Kasumi-1 (cell line): Measurements from ENCODE around the gene SPOP.
"Not testable (repeated sequence)": the region's sequence is repeated elsewhere in the genome, so short reads cannot be mapped to it uniquely, and the experiment has no call there.

ENCODE experiments used
- DNase-seq, 2 experiments: peaks; one replicate each; lab custom pipeline; 2025; lab: John Stamatoyannopoulos, UW

The SPOP gene

DNA sequence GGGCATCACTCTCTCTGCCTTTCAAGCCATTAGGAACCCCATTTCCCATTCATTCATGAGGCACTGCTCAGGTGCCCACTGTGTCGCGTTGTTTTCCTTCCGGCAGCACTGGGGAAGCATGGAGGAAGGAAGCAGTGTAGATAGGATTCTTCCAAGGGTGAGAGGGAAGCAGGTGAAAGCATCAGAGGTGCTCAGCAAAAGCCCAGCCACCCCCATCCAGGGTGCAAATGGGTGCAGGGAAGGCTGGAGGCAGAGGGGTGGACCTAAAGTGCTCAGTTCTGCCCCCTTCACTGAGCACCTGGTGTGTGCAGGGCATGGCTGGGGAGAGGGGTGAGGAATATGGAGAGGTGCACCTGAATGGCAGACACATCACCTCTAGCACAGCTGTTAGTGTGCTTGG is 105.7 kb downstream of the SPOP start:
- no peak for DNase-seq

- no peak for DNase-seq
These were observed 106.1 kb downstream of the SPOP start for GRCh38 chr17:49571764-49572163.

- DNase-seq: no peak
These were observed 106.6 kb downstream of the SPOP start for GRCh38 chr17:49571283-49571682.

GRCh38 chr17:49570540-49571242 is 107.2 kb downstream of the SPOP start:
- no peak for DNase-seq

- not testable (repeated sequence) for DNase-seq
These were observed 109.2 kb downstream of the SPOP start for GRCh38 chr17:49568695-49569047.

DNA sequence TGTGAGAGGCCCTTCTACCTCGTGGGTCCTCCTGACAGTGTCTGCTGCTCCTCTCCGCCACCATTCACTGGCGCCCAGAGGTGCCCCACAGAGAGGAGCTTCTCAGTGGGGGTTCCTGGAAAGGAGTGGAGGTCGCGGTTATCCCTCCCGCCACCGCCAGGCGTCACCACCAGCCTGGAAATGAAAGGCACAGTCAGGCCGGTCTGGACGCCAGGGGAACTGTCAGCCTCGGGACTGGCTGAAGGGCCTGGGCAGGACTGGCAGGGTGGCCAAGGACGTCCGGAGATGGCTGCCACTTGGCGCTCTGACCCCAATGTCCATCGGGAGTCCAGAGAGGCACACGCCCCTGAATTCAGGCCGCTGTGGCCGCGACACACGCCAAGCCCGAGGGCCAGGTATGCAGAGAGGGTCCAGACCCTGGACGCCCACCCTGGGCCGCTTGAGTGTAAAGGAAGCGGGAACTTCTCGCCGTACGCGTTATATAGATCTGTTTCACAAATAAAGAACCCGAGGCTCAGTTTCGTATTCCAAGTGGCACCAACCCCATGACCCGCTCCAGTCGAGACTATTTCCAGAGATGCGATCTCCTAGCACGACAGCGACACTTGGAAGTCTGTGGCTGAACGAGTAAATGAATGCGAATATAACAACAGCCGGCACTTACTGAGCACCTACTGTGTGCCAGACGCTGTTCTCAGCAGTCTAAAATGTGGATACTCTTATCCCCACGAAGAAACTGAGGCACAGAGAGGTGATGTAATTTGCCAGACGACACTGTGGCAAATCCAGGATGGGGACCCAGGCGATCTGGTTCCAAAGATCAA is 109.8 kb downstream of the SPOP start:
- DNase-seq: peak; percentile 84 to 85

DNA sequence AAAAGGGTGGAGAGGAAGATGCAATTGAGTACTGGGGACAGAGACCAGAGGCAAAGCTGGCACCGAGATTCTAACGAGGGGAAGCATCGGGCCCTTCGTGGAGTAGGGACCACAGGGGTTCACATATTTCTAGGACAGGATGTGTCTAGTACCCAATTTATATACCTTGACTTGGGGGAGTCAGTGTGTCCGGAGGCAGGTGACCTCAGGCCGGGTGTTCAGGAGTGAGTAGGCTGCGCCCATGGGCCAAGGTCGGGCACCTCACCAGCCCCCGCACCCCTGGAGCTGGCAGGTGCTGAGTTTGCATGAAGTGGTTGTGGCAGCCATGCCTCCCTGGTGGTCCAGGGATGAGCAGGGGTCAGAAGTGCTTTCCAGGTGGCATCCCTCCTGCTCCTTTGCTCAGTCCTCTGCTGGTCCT is 110.8 kb downstream of the SPOP start:
- no peak for DNase-seq

- no peak for DNase-seq
These were observed 111.2 kb downstream of the SPOP start for GRCh38 chr17:49566668-49567071.

- DNase-seq: peak; percentile 18 to 38
These were observed 111.9 kb downstream of the SPOP start for GRCh38 chr17:49565948-49566491.

- no peak for DNase-seq
These were observed 113.3 kb downstream of the SPOP start for GRCh38 chr17:49564638-49565037.

GRCh38 chr17:49557312-49558024 is 120.4 kb downstream of the SPOP start:
- peak; percentile 83 to 88 for DNase-seq

GRCh38 chr17:49556223-49556943 is 121.5 kb downstream of the SPOP start:
- peak; percentile 88 to 89 for DNase-seq

DNA sequence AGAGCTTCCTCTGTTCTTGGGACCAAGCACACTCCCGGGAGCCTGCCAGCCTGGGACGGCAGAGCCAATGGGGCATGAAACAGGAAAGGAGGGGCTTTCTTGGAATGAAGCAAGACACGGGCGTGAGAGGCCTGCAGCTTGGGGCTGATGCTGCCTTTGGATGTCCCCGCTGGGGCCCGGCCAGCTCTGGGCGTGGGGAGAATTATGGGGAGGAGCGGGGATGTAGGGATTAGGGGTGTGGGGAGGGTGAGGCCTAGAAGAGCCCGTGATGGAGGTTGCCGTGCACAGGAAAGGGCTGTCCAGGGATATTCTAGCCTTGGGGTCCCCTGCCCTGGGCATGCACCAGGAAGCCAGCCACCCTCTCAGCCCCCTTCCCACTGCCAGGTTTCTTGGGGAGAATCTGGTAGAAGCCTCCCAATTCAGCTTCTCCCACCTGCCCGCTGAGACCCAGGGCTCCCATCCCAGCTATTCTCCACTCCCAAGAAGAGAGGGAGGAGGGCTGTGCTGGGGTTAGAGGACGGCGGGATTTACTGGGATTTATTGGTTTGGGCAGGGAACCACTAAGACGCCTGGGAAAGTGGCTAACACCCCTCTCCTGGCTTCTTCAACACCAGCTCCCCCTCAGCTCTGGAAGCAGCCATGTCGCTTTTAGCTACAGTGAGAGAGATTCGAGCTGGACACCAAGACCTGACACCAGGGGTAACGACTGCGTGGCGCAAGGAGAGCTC is 122.2 kb downstream of the SPOP start:
- DNase-seq: no peak

- no peak for DNase-seq
These were observed 123.0 kb downstream of the SPOP start for GRCh38 chr17:49554694-49555494.

GRCh38 chr17:49553676-49554335 is 124.1 kb downstream of the SPOP start:
- DNase-seq: no peak

- DNase-seq: no peak
These were observed 125.7 kb downstream of the SPOP start for GRCh38 chr17:49552070-49552751.

- DNase-seq: no peak
These were observed 126.5 kb downstream of the SPOP start for GRCh38 chr17:49551221-49552069.

DNA sequence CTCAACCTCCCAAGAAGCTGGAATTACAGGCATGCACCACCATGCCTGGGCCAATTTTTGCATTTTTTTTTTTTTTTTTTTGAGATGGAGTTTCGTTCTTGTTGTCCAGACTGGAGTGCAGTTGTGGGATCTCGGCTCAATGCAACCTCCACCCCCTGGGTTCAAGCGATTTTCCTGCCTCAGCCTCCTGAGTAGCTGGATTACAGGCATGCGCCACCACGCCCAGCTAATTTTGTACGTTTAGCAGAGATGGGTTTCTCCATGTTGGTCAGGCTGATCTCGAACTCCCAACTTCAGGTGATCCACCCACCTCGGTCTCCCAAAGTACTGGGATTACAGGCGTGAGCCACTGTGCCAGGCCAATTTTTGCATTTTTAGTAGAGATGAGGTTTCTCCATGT is 127.1 kb downstream of the SPOP start:
- not testable (repeated sequence) for DNase-seq
